Esophagus muscularis mucosa (tissue), 4 donors: ENCODE measurements around the gene TRAF1.

Experiments
- CTCF ChIP-seq, 3 experiments: fragments of 200-600 bp in 2 of 3; fragments of 450-650 bp in 1 of 3; sonication (generic) in 2 of 3; IDR thresholded peaks; one replicate each; pipeline ENCODE4 v1.5.1; 2017 to 2019; ENCODE audit warnings: antibody characterized with exemption in 3 of 3, mild to moderate bottlenecking in 2 of 3, moderate library complexity in 1 of 3
- EP300 ChIP-seq: sonication (generic); formaldehyde crosslinking; IDR thresholded peaks from one replicate; pipeline ENCODE4 v1.6.1; 2017; ENCODE audit warnings: antibody characterized with exemption
- POLR2A ChIP-seq: fragments of 450-650 bp; IDR thresholded peaks from one replicate; pipeline ENCODE4 v1.6.1; 2017; ENCODE audit warnings: antibody characterized with exemption, moderate library complexity, mild to moderate bottlenecking, low read depth
- POLR2AphosphoS5 ChIP-seq, 2 donors: sonication (generic); formaldehyde crosslinking; IDR thresholded peaks; one replicate each; pipeline ENCODE4 v1.6.1; 2017; ENCODE audit warnings: antibody characterized with exemption in 2 of 2

- TF ChIP-seq CTCF (IDR thresholded peaks at IDR 0.05) (no peak), POLR2A (no peak), EP300 (no peak), POLR2AphosphoS5 (IDR thresholded peaks at IDR 0.05) (no peak)
Observed at GRCh38 chr9:120915854-120916470, 10.6 kb downstream of the TRAF1 start.
